Anterior cingulate cortex (tissue), 58 donors: ENCODE data around the gene CMSS1.

Experiments
- DNase-seq, 58 donors: peaks; one replicate each; lab custom pipeline; 2025; lab: John Stamatoyannopoulos, UW

The CMSS1 gene

GRCh38 chr3:99976584-99976983, 158.9 kb downstream of the CMSS1 start:
- DNase-seq: no peak

DNA sequence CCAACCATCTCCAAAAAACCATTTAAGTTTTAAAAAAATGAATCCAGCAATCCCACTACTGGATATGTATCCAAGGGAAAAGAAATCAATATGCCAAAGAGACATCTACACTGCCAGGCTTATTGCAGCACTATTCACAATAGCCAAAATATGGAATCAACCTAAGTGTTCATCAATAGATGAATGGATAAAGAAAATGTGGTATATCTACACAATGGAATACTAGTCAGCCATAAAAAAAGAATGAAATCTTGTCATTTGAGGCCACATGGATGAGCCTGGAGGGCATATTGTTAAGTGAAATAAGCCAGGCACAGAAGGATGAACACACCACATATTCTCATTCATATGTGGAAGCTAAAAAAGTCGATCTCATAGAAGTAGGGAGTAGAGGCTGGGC, 160.6 kb downstream of the CMSS1 start:
- DNase-seq: no peak

GRCh38 chr3:99980606-99981005, 162.9 kb downstream of the CMSS1 start:
- DNase-seq: no peak

DNA sequence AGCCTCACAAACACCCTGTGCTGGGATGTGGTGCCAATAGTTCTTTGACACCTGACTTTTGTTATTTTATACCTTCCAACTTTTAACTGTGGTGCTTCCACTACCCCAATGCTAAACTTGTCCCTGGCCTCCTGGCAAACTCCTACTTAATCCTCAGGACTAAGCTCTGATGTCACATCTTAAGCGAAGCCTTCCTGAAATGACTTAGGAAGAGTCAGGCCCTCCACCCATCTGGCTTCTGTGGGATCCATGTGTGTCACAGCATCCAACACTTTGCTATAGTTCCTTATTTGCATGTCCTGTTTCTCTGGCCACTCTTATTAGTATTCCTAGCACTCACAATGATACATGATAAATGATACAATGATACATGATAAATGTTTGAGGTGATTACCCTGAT, 163.5 kb downstream of the CMSS1 start:
- DNase-seq: no peak

DNA sequence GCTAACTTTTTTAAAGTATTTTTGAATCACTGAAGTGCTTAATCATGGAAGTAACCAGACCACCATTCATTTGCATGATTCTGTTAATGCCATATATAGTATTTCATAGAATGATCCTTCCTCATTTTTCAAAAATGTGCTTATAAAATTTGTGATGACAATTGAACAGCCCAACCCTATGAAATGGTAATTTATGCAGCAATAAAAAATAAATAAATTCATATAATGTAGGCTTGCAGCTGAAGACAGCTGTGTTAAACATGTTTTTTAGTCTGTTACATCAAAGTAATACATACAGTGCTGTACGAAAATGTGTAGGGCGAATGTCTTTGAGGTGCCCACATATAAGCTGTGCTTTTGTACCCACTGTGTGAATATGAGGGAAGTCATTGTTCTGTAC, 165.0 kb downstream of the CMSS1 start:
- no peak for DNase-seq

GRCh38 chr3:99984139-99984538, 166.5 kb downstream of the CMSS1 start:
- no peak for DNase-seq

DNA sequence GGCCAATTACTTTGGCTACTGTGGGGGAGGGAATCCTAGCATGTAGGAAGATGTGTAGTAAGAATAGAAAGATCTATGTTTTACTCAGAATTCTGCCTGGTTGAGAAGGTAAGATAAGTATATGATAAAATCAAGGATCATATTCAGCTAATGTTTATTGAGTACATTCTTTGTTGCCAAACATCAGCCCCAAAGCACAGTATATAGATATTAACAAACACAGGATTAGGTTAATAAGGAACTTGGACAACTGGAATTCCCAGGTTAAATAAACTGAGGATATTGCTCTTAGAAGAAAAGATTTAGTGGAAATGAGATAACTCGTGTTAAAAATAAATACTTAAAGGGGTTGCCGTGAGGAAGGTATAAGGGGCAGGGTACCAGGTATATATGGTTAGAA, 167.0 kb downstream of the CMSS1 start:
- DNase-seq: no peak

DNA sequence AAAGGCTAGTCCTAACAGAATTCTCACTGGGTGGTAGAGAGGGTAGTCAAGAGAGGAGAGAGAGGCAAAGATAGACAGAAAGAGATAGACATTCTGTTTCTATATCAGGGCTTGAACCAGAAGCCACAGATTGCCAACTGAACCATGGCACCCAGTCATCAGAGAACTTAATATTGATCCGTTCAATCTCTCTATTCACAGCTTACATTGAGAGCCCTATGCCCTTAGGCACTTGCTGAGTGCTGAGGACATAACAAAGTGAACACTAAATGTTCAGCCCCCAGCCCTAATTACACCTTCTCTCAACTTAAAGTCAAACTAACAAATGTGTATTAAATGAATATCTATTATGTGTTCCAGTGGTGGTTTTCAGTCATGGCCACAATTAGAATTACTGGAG, 172.5 kb downstream of the CMSS1 start:
- no peak for DNase-seq

DNA sequence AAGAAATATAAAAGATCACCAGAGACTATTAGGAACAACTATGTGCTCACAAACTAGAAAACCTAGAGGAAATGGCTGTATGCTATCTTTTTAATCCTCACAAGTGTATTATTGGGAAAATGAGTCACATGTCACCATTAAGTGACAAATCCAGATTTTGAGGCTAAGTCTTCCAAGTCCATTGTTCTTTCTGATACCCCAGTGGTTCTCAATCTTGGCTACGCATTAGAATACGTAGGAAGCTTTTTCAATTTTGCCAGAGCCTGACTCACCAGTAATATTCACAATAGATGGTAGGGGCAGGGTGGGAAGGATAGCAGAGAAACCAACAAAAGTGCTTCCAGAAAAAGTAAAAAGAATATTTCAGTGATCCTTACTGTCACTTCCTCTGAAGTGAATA, 179.6 kb downstream of the CMSS1 start:
- no peak for DNase-seq

GRCh38 chr3:99999536-99999935, 181.9 kb downstream of the CMSS1 start:
- no peak for DNase-seq

GRCh38 chr3:100001083-100001482, 183.4 kb downstream of the CMSS1 start:
- no peak for DNase-seq

GRCh38 chr3:100001526-100002270, 184.0 kb downstream of the CMSS1 start:
- no peak for DNase-seq

GRCh38 chr3:100002599-100003350, 185.1 kb downstream of the CMSS1 start:
- no peak for DNase-seq

DNA sequence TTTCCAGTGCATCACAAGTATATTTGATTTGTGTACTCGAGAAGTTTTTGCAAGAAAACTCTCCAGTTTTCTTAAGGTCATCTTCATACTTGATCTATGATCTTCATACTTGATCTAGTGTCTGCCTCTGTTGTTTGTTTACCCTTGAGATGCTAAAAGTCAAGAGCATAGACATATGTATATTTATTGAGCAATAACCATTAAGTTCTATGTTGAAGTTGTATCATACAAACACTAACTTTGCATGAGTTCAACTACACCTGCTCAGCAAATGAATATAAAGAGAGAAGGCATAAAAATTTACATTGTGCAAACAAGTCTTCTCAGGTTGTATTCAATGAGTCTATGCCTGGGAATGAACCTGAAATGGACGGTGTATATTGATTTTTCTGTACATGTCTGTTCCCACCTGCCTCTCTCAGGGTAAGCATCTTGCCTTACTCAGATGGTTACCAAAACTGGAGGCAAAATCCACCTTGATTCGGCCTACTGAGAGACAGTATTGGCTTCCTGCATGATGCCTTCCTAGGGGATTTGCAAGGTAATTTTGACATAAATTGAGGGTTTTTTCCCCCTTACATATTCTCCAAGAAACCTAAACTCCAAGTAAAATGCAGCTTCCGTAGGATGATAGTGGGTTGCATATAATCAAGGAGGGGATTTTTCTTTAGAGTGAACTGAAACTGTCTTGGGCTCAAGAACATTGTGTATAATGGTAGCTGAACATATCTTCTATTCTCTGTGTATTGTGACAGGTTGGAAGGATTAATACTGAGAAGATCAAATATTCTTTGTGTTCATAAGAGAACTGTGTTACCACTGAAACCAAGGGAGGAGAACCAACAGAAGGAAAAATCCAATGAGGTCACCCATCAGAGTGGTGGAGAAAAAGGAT, 186.2 kb downstream of the CMSS1 start:
- no peak for DNase-seq

- no peak for DNase-seq
Measured at GRCh38 chr3:100004931-100005330, 187.3 kb downstream of the CMSS1 start.

DNA sequence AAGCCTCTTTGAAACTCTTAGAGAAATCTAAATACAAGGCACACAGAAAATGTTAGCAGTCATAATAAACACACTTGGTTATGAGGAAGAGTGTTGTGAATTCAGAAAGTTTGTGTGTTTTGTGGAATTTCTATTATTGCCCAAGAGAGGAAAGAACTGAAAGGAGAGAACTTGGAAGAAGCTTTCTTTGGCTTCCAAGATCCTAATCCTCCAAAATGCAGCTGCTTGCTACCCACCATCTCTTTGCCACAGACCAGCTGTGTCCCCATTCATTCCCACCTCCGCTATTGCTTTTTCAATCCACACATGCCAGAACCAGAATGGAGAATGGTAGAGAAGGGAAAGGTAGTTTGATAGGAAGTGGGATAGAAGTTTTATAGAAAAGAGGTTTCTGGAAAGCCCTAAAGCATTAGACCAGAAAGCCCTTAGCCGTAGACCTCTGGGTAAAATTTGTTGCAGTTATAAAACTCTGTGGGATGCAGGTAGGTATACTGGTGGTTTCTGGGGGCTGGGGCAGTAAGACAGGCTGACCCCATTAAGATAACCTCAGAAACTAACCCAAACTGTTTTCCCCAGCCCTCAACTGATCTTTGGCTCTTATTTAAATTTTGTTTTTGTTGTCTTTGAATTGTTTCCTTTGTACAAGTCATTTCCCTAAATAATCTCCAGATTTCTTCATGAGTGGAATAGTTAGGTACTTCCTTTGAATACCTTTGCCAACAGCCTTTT, 188.2 kb downstream of the CMSS1 start:
- no peak for DNase-seq

GRCh38 chr3:100006570-100007271, 189.1 kb downstream of the CMSS1 start:
- no peak for DNase-seq

- no peak for DNase-seq
Measured at GRCh38 chr3:100007313-100007712, 189.7 kb downstream of the CMSS1 start.

GRCh38 chr3:100008081-100008698, 190.5 kb downstream of the CMSS1 start:
- no peak for DNase-seq
